ENCODE results near the gene NR4A3. TPM values are rescaled to one million over a fixed set of nuclear protein-coding genes. Genes with fewer than 3 reads are reported as not detected.

NR4A3 gene
- total and polyA plus RNA-seq, 2 of the 13 experiments (the other 11 are each of a cell fraction or from before 2014, with no cell fraction given), result 0.02 to 0.09 TPM

DNA sequence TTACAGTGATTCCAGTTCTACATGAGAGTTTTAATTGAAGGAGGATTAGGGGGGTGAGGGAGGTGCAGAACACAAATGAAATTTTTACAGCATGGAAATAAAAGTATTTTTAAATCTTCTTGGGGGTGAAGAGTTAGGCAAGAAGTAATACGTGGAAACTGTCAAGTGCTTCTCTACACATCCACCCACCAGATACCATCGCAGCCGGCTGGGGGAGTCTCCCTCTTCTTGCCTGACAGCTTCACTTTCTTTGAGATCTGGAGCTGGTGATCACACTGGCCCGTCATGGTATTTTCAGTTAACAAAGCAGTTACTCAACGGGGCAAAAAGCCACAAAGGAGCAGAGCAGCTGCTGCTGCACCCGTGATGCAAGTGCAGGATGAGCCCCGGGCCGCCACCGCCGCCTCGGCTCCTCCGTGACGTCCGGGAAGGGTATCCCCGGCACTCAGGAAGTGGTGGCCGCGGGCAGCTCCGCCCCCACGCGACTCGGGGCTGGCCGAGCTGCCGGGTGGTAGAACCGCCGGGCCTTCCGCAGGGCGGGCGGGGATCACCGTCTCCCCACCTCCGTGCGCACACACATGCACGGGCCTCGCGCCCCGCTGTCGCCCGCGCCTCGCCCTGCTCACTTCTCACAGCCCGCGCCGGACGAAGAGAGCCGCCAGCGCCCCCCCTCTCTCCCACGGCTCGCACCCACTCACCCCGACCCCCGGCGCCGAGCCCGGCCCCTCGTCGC lies 2.4 kb upstream of the NR4A3 start (continued):
- TF ChIP-seq ZNF607 (CRISPR knock-in tag; IDR thresholded peaks at IDR 0.05; ENCODE audit: borderline replicate concordance), result peak; percentile 33; the same call in 1 of the 2 replicates
- TF ChIP-seq, protein P1, sequence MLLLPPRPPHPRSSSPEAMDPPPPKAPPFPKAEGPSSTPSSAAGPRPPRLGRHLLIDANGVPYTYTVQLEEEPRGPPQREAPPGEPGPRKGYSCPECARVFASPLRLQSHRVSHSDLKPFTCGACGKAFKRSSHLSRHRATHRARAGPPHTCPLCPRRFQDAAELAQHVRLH (CRISPR knock-in tag; IDR thresholded peaks at IDR 0.05; ENCODE audit: borderline replicate concordance, low read depth), result no peak
- no peak for TF ChIP-seq ZNF383 (CRISPR knock-in tag; IDR thresholded peaks at IDR 0.05; ENCODE audit: borderline replicate concordance)
- TF ChIP-seq ZFP62 (CRISPR knock-in tag; IDR thresholded peaks at IDR 0.05), result no peak
- TF ChIP-seq ZNF577 (CRISPR knock-in tag; IDR thresholded peaks at IDR 0.05; ENCODE audit: borderline replicate concordance, low read depth), result no peak
- TF ChIP-seq RFX3 (CRISPR knock-in tag; IDR thresholded peaks at IDR 0.05), result no peak
- TF ChIP-seq NR1H2 (CRISPR knock-in tag; IDR thresholded peaks at IDR 0.05; ENCODE audit: borderline replicate concordance, low read depth), result no peak; the same call in 1 of the 2 replicates
- no peak for TF ChIP-seq MEF2D (CRISPR knock-in tag; IDR thresholded peaks at IDR 0.05)
- TF ChIP-seq, protein P2, sequence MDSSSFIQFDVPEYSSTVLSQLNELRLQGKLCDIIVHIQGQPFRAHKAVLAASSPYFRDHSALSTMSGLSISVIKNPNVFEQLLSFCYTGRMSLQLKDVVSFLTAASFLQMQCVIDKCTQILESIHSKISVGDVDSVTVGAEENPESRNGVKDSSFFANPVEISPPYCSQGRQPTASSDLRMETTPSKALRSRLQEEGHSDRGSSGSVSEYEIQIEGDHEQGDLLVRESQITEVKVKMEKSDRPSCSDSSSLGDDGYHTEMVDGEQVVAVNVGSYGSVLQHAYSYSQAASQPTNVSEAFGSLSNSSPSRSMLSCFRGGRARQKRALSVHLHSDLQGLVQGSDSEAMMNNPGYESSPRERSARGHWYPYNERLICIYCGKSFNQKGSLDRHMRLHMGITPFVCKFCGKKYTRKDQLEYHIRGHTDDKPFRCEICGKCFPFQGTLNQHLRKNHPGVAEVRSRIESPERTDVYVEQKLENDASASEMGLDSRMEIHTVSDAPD (CRISPR knock-in tag; IDR thresholded peaks at IDR 0.05), result no peak
- TF ChIP-seq, protein P3, sequence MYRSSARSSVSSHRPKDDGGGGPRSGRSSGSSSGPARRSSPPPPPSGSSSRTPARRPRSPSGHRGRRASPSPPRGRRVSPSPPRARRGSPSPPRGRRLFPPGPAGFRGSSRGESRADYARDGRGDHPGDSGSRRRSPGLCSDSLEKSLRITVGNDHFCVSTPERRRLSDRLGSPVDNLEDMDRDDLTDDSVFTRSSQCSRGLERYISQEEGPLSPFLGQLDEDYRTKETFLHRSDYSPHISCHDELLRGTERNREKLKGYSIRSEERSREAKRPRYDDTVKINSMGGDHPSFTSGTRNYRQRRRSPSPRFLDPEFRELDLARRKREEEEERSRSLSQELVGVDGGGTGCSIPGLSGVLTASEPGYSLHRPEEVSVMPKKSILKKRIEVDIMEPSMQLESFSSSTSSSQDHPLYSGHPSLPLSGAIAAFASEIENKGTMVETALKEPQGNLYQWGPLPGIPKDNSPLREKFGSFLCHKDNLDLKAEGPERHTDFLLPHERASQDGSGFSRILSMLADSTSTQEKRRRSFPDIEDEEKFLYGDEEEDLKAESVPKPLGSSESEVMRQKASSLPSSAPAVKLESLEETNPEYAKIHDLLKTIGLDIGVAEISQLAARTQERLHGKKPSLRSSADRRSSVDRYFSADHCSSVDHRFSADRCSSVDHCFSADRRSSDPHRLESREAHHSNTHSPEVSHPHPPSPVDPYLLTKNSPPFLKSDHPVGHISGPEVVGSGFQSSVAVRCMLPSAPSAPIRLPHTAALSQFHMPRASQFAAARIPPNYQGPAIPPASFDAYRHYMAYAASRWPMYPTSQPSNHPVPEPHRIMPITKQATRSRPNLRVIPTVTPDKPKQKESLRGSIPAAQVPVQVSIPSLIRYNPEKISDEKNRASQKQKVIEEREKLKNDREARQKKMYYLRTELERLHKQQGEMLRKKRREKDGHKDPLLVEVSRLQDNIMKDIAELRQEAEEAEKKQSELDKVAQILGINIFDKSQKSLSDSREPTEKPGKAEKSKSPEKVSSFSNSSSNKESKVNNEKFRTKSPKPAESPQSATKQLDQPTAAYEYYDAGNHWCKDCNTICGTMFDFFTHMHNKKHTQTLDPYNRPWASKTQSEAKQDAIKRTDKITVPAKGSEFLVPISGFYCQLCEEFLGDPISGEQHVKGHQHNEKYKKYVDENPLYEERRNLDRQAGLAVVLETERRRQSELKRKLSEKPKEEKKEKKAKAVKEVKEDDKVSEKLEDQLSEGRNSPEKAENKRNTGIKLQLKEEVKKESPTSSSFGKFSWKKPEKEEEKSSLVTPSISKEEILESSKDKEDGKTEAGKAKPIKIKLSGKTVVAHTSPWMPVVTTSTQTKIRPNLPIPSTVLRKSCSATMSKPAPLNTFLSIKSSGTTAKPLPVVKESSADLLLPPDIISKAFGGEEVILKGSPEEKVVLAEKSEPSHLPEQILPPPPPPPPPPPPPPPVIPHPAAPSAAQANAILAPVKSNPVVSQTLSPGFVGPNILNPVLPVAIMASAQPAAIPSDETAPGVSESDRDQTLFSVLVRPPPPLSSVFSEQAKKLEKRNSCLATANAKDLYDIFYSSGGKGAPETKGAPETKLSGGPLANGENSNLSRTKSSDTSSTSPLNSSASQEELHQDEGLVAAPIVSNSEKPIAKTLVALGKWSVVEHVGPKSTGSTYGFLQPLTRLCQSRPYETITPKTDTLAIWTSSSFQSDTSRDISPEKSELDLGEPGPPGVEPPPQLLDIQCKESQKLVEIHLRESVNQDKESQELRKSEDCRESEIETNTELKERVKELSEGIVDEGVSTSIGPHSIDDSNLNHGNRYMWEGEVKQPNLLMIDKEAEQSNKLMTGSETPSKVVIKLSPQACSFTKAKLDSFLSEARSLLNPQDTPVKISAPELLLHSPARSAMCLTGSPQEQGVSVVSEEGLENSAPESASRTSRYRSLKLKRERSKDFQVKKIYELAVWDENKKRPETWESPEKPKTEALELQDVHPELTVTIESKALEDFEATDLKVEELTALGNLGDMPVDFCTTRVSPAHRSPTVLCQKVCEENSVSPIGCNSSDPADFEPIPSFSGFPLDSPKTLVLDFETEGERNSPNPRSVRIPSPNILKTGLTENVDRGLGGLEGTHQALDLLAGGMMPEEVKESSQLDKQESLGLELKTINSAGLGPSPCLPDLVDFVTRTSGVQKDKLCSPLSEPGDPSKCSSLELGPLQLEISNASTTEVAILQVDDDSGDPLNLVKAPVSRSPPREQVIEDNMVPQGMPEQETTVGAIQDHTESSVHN (CRISPR knock-in tag; IDR thresholded peaks at IDR 0.05), result no peak
- TF ChIP-seq HNRNPLL (IDR thresholded peaks at IDR 0.05; ENCODE audit: low read depth, low read length, poor library complexity, severe bottlenecking), result no peak
- TF ChIP-seq, protein P4, sequence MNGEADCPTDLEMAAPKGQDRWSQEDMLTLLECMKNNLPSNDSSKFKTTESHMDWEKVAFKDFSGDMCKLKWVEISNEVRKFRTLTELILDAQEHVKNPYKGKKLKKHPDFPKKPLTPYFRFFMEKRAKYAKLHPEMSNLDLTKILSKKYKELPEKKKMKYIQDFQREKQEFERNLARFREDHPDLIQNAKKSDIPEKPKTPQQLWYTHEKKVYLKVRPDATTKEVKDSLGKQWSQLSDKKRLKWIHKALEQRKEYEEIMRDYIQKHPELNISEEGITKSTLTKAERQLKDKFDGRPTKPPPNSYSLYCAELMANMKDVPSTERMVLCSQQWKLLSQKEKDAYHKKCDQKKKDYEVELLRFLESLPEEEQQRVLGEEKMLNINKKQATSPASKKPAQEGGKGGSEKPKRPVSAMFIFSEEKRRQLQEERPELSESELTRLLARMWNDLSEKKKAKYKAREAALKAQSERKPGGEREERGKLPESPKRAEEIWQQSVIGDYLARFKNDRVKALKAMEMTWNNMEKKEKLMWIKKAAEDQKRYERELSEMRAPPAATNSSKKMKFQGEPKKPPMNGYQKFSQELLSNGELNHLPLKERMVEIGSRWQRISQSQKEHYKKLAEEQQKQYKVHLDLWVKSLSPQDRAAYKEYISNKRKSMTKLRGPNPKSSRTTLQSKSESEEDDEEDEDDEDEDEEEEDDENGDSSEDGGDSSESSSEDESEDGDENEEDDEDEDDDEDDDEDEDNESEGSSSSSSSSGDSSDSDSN (CRISPR knock-in tag; IDR thresholded peaks at IDR 0.05), result peak; percentile 95
- TF ChIP-seq, protein P5, sequence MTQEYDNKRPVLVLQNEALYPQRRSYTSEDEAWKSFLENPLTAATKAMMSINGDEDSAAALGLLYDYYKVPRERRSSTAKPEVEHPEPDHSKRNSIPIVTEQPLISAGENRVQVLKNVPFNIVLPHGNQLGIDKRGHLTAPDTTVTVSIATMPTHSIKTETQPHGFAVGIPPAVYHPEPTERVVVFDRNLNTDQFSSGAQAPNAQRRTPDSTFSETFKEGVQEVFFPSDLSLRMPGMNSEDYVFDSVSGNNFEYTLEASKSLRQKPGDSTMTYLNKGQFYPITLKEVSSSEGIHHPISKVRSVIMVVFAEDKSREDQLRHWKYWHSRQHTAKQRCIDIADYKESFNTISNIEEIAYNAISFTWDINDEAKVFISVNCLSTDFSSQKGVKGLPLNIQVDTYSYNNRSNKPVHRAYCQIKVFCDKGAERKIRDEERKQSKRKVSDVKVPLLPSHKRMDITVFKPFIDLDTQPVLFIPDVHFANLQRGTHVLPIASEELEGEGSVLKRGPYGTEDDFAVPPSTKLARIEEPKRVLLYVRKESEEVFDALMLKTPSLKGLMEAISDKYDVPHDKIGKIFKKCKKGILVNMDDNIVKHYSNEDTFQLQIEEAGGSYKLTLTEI (CRISPR knock-in tag; conservative IDR thresholded peaks at IDR 0.05), result no peak
- TF ChIP-seq ZNF431 (CRISPR knock-in tag; IDR thresholded peaks at IDR 0.05; ENCODE audit: borderline replicate concordance, low read depth), result no peak

Measured in HepG2 (cell line).